SK-N-MC (cell line): ENCODE measurements around the gene AATK.

Experiments
- EZH2 ChIP-seq: fragments of 200-600 bp; sonication (generic); IDR thresholded peaks from one replicate; pipeline ENCODE4 v1.6.1; 2017; ENCODE audit warnings: antibody characterized with exemption
- FOXP2 ChIP-seq: optimal IDR thresholded peaks from 2 replicates; pipeline ENCODE3; 2011; ENCODE audit warnings: mild to moderate bottlenecking, moderate library complexity; ENCODE audit not compliant: insufficient read depth; ENCODE audit errors: extremely low read length, control extremely low read depth
- POLR2AphosphoS5 ChIP-seq: IDR thresholded peaks from 2 replicates; pipeline ENCODE4 v1.6.1; 2012; ENCODE audit warnings: mild to moderate bottlenecking, low read depth, low read length, borderline replicate concordance

DNA sequence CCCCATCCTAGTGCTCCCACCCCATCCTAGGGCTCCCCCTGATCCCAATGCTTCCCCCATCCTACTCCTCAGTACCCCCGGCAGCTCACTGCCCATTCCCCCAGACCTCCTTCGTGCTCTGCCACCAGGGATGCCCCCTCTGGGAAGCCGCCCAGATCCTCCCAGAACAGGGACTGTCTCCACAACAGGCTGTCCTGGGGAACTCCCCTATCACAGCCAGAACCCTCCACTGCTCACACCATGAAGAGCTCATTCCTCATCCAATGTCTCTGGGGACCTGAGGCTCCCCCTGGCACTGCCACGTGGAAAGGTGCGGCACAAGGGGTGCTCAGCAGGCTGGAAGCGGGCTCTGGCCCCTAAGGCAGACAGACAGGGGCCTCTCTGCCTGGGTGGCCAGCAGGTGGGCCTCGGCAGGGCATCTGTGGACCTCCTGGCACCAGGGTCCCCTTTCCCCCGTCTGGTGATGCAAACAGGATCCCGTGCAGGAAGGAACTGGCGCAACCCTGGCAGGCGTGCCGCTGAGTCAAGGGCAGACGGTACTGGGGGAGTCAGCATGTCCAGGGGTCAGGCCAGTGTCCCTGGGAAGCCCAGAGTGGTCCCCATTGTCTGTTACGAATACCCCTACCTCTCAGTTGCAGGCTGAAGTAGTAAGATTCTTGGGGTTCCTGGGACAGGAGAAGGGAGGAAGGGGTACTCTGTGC lies 15.5 kb downstream of the AATK start:
- no peak for TF ChIP-seq EZH2
- no peak for TF ChIP-seq POLR2AphosphoS5
- no peak for TF ChIP-seq FOXP2
